GM12878 (cell line): ENCODE measurements around the gene MICALL2.

ENCODE experiments used
- CHD2 ChIP-seq: IDR thresholded peaks from 2 replicates; pipeline ENCODE4 v1.6.1; 2011; ENCODE audit warnings: low read depth, low read length, improper control_type of control experiment, borderline replicate concordance
- EP300 ChIP-seq, 2 experiments: fragments of 150-350 bp in 1 of 2; IDR thresholded peaks; 2 replicates each; pipeline ENCODE4 v1.6.1; 2011 to 2012; ENCODE audit warnings: low read depth in 2 of 2, low read length in 2 of 2, borderline replicate concordance in 1 of 2, improper control_type of control experiment in 1 of 2, inconsistent platforms in 1 of 2; ENCODE audit not compliant: control insufficient read depth in 1 of 2
- JUNB ChIP-seq: IDR thresholded peaks from 2 replicates; pipeline ENCODE4 v1.6.1; 2016; ENCODE audit warnings: antibody characterized with exemption, mild to moderate bottlenecking
- KLF5 ChIP-seq: fragments of 450-650 bp; IDR thresholded peaks from 2 replicates; pipeline ENCODE4 v1.6.1; 2014; ENCODE audit warnings: mild to moderate bottlenecking; ENCODE audit not compliant: partially characterized antibody
- MEF2B ChIP-seq: fragments of 450-650 bp; IDR thresholded peaks from 2 replicates; pipeline ENCODE4 v1.6.1; 2018; ENCODE audit warnings: mild to moderate bottlenecking, moderate library complexity; ENCODE audit not compliant: partially characterized antibody, poor library complexity, severe bottlenecking
- NFXL1 ChIP-seq: fragments of 450-650 bp; IDR thresholded peaks from 2 replicates; pipeline ENCODE4 v1.6.1; 2017; ENCODE audit warnings: antibody characterized with exemption, mild to moderate bottlenecking, borderline replicate concordance
- TF ChIP-seq, protein P1 (sequence below): IDR thresholded peaks from 2 replicates; pipeline ENCODE4 v1.6.1; 2012; ENCODE audit warnings: mild to moderate bottlenecking, low read depth, low read length
- TF ChIP-seq, protein P2 (sequence below): IDR thresholded peaks from 2 replicates; pipeline ENCODE4 v1.6.1; 2012; ENCODE audit warnings: improper control_type of control experiment, low read depth, low read length; ENCODE audit not compliant: insufficient replicate concordance
- TF ChIP-seq, protein P3 (sequence below), 3 experiments: IDR thresholded peaks in 2 of 3; conservative IDR thresholded peaks in 1 of 3; 2 replicates each; pipeline ENCODE4 v1.5.1; 2011; ENCODE audit warnings: low read depth in 3 of 3, low read length in 3 of 3, mild to moderate bottlenecking in 3 of 3, control low read depth in 2 of 3, moderate library complexity in 2 of 3, inconsistent platforms in 1 of 3, mixed read lengths in 1 of 3; ENCODE audit not compliant: control insufficient read depth in 2 of 3, insufficient read depth in 1 of 3; ENCODE audit errors: extremely low read depth in 1 of 3

DNA sequence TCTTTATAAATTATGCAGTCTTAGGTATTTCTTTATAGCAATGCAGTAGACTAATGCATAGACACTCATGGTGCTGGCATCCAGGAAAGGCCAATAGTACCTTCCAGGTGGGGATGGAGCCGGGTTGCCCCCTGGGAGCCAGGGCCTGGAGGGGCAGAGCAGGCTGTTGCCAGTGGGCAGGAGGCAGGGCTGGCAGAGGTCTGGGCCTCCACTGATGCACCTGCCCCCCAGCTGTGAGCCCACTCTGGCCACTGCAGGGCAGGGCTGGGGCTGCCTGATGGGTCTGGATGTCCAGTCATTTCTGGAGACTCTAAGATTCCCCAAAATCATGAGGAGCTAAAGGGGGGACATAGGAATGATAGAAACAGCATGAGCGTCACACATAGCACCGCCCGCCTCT, 66.7 kb downstream of the MICALL2 start:
- TF ChIP-seq JUNB (no peak), EP300 (IDR thresholded peaks at IDR 0.05; ENCODE audit: borderline replicate concordance in 1 of 2, control insufficient read depth in 1 of 2, low read depth in 2 of 2, low read length in 2 of 2) (no peak), KLF5 (no peak), NFXL1 (no peak), CHD2 (no peak), MEF2B (no peak)
- TF ChIP-seq, protein P1, sequence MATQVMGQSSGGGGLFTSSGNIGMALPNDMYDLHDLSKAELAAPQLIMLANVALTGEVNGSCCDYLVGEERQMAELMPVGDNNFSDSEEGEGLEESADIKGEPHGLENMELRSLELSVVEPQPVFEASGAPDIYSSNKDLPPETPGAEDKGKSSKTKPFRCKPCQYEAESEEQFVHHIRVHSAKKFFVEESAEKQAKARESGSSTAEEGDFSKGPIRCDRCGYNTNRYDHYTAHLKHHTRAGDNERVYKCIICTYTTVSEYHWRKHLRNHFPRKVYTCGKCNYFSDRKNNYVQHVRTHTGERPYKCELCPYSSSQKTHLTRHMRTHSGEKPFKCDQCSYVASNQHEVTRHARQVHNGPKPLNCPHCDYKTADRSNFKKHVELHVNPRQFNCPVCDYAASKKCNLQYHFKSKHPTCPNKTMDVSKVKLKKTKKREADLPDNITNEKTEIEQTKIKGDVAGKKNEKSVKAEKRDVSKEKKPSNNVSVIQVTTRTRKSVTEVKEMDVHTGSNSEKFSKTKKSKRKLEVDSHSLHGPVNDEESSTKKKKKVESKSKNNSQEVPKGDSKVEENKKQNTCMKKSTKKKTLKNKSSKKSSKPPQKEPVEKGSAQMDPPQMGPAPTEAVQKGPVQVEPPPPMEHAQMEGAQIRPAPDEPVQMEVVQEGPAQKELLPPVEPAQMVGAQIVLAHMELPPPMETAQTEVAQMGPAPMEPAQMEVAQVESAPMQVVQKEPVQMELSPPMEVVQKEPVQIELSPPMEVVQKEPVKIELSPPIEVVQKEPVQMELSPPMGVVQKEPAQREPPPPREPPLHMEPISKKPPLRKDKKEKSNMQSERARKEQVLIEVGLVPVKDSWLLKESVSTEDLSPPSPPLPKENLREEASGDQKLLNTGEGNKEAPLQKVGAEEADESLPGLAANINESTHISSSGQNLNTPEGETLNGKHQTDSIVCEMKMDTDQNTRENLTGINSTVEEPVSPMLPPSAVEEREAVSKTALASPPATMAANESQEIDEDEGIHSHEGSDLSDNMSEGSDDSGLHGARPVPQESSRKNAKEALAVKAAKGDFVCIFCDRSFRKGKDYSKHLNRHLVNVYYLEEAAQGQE, result no peak
- TF ChIP-seq, protein P2, sequence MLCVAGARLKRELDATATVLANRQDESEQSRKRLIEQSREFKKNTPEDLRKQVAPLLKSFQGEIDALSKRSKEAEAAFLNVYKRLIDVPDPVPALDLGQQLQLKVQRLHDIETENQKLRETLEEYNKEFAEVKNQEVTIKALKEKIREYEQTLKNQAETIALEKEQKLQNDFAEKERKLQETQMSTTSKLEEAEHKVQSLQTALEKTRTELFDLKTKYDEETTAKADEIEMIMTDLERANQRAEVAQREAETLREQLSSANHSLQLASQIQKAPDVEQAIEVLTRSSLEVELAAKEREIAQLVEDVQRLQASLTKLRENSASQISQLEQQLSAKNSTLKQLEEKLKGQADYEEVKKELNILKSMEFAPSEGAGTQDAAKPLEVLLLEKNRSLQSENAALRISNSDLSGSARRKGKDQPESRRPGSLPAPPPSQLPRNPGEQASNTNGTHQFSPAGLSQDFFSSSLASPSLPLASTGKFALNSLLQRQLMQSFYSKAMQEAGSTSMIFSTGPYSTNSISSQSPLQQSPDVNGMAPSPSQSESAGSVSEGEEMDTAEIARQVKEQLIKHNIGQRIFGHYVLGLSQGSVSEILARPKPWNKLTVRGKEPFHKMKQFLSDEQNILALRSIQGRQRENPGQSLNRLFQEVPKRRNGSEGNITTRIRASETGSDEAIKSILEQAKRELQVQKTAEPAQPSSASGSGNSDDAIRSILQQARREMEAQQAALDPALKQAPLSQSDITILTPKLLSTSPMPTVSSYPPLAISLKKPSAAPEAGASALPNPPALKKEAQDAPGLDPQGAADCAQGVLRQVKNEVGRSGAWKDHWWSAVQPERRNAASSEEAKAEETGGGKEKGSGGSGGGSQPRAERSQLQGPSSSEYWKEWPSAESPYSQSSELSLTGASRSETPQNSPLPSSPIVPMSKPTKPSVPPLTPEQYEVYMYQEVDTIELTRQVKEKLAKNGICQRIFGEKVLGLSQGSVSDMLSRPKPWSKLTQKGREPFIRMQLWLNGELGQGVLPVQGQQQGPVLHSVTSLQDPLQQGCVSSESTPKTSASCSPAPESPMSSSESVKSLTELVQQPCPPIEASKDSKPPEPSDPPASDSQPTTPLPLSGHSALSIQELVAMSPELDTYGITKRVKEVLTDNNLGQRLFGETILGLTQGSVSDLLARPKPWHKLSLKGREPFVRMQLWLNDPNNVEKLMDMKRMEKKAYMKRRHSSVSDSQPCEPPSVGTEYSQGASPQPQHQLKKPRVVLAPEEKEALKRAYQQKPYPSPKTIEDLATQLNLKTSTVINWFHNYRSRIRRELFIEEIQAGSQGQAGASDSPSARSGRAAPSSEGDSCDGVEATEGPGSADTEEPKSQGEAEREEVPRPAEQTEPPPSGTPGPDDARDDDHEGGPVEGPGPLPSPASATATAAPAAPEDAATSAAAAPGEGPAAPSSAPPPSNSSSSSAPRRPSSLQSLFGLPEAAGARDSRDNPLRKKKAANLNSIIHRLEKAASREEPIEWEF, result no peak
- TF ChIP-seq, protein P3, sequence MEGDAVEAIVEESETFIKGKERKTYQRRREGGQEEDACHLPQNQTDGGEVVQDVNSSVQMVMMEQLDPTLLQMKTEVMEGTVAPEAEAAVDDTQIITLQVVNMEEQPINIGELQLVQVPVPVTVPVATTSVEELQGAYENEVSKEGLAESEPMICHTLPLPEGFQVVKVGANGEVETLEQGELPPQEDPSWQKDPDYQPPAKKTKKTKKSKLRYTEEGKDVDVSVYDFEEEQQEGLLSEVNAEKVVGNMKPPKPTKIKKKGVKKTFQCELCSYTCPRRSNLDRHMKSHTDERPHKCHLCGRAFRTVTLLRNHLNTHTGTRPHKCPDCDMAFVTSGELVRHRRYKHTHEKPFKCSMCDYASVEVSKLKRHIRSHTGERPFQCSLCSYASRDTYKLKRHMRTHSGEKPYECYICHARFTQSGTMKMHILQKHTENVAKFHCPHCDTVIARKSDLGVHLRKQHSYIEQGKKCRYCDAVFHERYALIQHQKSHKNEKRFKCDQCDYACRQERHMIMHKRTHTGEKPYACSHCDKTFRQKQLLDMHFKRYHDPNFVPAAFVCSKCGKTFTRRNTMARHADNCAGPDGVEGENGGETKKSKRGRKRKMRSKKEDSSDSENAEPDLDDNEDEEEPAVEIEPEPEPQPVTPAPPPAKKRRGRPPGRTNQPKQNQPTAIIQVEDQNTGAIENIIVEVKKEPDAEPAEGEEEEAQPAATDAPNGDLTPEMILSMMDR (IDR thresholded peaks at IDR 0.05 in 2 of 3, conservative IDR thresholded peaks at IDR 0.05 in 1 of 3; ENCODE audit: control insufficient read depth in 2 of 3, extremely low read depth in 1 of 3, insufficient read depth in 1 of 3, low read depth in 3 of 3, low read length in 3 of 3), result no peak
